HT-29 (cell line): ENCODE results near the gene TRIM26. TPM values are rescaled to one million over a fixed set of nuclear protein-coding genes. Genes with fewer than 3 reads are reported as not detected.
"Not testable (repeated sequence)": the region's sequence is repeated elsewhere in the genome, so short reads cannot be mapped to it uniquely, and the experiment has no call there.

Source experiments
- DNase-seq: peaks from one replicate; pipeline ENCODE4 v3.0.0-alpha.2; 2015; ENCODE audit warnings: low spot score
- total RNA-seq: library from RNA; depleted of rRNA; stranded (reverse); fragments of >200 nt; shearing (Covaris generic); gene quantifications from 2 replicates; pipeline ENCODE4 v1.2.3, GENCODE V29; 2014; rRNA removed

TRIM26 gene
- total RNA-seq, 1 experiment from 2014 or later, result 63.1 TPM

- DNase-seq, result no peak
Measured at GRCh38 chr6:30154061-30154460, 59.1 kb downstream of the TRIM26 start.

- DNase-seq, result no peak
Measured at GRCh38 chr6:30152910-30153610, 60.1 kb downstream of the TRIM26 start.

DNA sequence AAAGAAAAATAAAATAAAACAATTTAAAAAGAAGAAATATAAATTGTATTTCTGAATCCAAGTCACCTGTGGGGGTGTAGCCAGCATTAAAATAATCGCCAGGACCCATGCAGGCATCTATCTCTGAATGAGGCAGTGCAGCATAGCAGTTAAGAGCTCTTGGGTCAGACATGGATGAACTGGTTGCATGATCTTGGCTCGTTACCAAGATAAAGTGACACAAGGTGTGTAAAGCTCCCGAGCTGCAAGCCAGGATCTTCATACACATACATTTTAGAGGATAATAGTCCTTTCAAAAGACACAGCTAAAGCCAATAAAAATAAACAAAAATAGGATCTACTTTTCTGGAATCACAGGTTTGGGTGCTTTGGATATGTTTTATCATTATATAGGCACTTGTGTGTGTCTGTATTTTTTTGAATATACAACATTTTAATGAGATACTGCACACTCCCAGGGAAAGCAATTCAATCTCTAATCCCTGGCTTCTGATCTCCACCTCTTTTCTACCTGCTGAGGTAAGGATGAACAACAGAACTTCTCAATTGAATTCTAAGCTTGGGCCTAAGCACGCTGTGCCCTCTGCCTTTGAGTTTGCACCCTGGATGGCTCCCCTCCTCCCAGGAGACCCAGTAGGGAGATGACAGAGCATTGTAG lies 61.1 kb downstream of the TRIM26 start:
- DNase-seq, result peak; percentile 36

GRCh38 chr6:30151580-30151979 lies 61.6 kb downstream of the TRIM26 start:
- no peak for DNase-seq

GRCh38 chr6:30150671-30151395 lies 62.4 kb downstream of the TRIM26 start:
- DNase-seq, result no peak

GRCh38 chr6:30149858-30150550 lies 63.2 kb downstream of the TRIM26 start:
- no peak for DNase-seq

DNA sequence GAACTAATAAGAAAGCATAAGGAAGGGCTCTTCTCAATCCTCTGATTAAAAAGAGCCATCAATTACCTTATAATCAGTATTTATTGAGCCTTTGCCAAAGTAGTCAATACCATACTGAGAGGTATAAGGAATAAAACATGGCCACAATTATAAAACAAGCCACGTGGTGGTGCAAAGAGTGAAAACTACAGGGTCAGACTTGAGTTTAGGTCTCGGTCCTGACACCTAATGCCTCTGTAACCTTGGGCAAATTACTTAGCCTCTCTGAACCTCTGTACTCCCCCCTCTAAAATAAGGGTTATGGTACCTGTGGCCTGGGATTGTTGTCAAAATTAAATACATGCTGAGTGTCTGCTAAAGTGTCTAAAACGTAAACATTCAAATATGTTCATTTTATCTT lies 64.0 kb downstream of the TRIM26 start:
- no peak for DNase-seq

DNA sequence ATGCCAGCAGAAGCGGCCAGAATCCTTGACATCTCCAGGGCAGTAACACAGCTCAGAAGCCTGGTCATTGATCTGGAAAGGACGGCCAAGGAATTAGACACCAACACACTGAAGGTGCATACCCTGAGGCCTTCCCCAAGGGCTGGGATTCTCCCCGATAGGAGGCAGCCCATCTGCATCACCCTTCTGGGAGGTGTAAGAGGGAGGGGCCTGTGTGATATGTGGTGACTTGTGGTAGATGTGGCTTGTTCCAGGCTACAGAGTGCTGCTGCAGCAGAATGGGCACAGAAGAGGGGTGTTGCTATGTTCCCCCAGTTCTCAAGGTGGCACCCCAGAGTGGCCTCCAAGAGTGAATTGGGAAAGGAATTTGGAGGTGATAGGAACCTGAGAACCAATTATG lies 66.1 kb downstream of the TRIM26 start:
- DNase-seq, result no peak

- DNase-seq, result no peak
Measured at GRCh38 chr6:30145818-30146217, 67.4 kb downstream of the TRIM26 start.

GRCh38 chr6:30144811-30145210 lies 68.4 kb downstream of the TRIM26 start:
- no peak for DNase-seq

DNA sequence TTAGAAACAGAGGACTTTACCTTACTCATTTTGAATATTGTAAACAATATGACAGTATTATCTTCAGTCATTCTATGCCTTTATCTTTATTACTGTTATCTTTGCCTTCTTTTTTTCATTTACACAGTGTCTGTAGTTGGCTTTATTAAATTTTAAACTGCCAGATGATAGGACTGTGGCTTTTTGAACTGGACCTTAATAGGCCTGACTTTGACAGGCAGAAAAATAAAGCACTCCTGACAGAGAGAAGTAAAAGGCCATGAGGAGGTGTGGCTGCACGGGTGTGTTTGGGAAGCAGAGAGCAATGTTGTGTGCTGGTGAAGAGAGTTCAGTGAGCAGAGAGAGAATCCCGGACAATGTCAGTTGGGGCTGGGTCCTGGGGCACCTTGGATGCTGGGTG lies 69.4 kb downstream of the TRIM26 start:
- no peak for DNase-seq

DNA sequence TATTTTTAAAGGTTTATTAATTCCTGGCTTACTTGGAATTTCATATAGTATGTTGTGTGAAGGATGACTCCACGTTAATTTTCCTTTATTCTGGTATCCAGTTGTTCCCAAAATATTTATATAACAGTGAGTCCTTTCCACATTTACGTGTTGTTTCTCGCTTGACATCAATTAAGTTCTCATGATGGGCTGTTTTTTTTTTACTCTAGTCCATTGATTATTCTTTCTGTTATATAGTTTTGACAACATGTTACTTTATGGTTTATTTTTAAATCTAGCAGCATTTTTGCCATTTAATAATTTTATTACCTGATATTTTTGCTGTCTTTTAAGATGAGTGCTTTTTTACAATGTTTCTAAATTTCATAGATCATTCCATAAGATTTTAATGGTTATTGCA lies 70.5 kb downstream of the TRIM26 start:
- DNase-seq, result no peak

DNA sequence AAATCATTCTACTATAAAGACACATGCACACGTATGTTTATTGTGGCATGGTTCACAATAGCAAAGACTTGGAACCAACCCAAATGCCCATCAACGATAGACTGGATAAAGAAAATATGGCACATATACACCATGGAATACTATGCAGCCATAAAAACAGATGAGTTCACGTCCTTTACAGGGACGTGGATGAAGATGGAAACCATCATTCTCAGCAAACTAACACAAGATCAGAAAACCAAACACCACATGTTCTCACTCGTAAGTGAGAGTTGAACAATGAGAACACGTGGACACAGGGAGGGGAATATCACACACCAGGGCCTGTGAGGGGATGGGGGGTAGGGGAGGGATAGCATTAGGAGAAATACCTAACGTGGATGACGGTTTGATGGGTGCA lies 73.0 kb downstream of the TRIM26 start:
- DNase-seq, result not testable (repeated sequence)

DNA sequence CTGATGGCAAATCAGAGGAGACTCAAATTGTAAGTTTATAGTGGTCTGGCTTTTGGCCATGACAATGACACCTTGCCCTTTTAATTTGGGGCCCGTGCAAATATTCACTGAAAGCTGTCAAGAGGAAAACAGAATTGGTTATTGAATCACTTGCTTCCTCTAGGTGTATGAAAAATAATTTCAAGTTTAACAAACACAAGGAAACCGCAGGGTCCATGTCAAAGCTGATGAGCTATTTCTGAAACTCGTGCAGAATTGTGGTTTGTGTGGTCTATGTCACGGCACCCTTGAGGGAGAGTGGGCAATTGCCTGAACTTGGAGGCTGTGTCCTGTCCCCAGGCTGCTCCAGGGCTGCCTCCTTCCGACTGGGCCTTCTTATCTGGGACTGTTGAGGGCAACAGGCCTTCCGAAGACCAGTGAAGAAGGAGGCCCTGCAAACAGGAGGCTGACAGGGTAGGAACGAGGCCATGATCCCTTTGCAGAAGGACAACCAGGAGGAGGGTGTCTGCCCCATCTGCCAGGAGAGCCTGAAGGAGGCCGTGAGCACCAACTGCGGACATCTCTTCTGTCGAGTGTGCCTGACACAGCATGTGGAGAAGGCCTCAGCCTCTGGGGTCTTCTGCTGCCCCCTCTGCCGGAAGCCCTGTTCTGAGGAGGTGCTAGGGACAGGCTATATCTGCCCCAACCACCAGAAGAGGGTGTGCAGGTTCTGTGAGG lies 76.5 kb downstream of the TRIM26 start:
- DNase-seq, result no peak

DNA sequence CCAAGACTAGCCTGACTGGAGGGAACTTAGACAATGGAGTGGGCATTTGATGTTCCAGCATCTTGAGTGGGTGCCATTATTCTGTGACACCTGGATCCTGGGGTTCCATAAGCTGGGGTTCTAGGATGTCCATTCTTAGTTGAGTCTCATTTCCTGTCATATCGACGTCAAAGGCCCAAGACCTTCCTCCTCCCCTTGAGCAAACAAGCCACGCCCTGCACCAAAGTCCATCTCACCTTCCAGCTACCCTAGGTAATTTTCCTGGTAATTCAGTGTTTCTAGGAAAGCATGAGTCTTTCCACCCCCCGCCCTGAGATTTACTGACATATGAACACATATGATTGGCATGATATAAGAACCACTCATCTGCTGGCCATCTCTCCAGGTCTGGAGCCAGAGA lies 77.4 kb downstream of the TRIM26 start, which contains the start of gene TRIM40:
TSS of gene TRIM40 (plus strand) at position 384 of the 400 bp plus-strand sequence. CDS start 897 bp downstream, outside the sequence.
- peak; percentile 42 for DNase-seq

DNA sequence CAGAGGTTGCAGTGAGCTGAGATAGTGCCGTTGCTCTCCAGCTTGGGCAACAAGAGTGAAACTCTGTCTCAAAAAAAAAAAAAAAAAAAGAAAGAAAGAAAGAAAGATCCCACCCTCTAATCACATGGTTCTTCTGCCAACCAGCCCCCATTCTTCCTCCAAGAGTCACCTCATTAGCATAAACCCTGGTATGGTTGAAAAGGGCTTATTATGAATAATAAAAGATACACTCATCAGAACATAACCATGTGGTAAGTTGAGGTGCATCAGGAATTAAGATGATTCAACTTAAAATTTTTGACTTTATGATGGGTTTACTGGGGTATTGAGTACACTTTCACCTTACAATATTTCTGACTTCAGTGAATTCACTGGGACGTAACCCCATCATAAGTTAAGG lies 78.1 kb downstream of the TRIM26 start:
- DNase-seq, result no peak

Other genes with a start within 250 kb of the TRIM26 start
- 31.1 and 45.0 TPM in 2 replicates for gene POLR1H, start 152.1 kb downstream of the TRIM26 start, total RNA-seq
- 44.2 and 49.3 TPM in 2 replicates for gene PPP1R11, start 146.2 kb downstream of the TRIM26 start, total RNA-seq
- gene RNF39, start 137.6 kb downstream of the TRIM26 start, total RNA-seq, result 3.8 and 6.5 TPM in 2 replicates
- 112 and 119 TPM in 2 replicates for gene TRIM31, start 100.3 kb downstream of the TRIM26 start, total RNA-seq
- not detected in 2 replicates for gene TRIM40, start 77.3 kb downstream of the TRIM26 start, total RNA-seq
- gene TRIM10, start 52.2 kb downstream of the TRIM26 start, total RNA-seq, result 1.2 and 2.1 TPM in 2 replicates
- gene TRIM15, start 49.9 kb downstream of the TRIM26 start, total RNA-seq, result 13.3 and 15.1 TPM in 2 replicates
- 13.6 and 15.0 TPM in 2 replicates for gene TRIM39, start 113.5 kb upstream of the TRIM26 start, total RNA-seq
- 111 and 121 TPM in 2 replicates for gene RPP21, start 131.8 kb upstream of the TRIM26 start, total RNA-seq